Urinary bladder (tissue), 4 donors: Measurements from ENCODE around the gene CEBPG. TPM values are rescaled to one million over a fixed set of nuclear protein-coding genes. Genes with fewer than 3 reads are reported as not detected.

Experiments
- DNase-seq: peaks from one replicate; pipeline ENCODE4 v3.0.0-alpha.2; 2015; ENCODE audit errors: extremely low spot score
- H3K27ac ChIP-seq: one replicate; pipeline ENCODE4 v1.5.1; 2013; ENCODE audit warnings: low read depth, mild to moderate bottlenecking, moderate library complexity
- H3K36me3 ChIP-seq: one replicate; pipeline ENCODE4 v1.6.1; 2013; ENCODE audit warnings: mild to moderate bottlenecking, moderate library complexity; ENCODE audit not compliant: insufficient read depth
- H3K4me1 ChIP-seq: one replicate; pipeline ENCODE4 v1.6.1; 2013; ENCODE audit warnings: mild to moderate bottlenecking, moderate library complexity; ENCODE audit not compliant: insufficient read depth
- H3K4me3 ChIP-seq: one replicate; pipeline ENCODE4 v1.5.1; 2013; ENCODE audit warnings: low read depth, low read length
- WGBS: extraction: QIAGEN DNeasy Blood & Tissue Kit; methylation state at CpG from one replicate; pipeline ENCODE4 v1.1.7; 2013; 5-methylcytosine and 5-hydroxymethylcytosine counted together
- polyA plus RNA-seq: library from polyadenylated mRNA; stranded (reverse); fragments of 200-250 nt; gene quantifications from one replicate; pipeline ENCODE4 v1.2.3, GENCODE V29; 2013
- total RNA-seq: library from RNA; depleted of rRNA; stranded (reverse); fragments of >200 nt; gene quantifications from one replicate; pipeline ENCODE4 v1.2.3, GENCODE V29; 2014
- donor health status: healthy with polysubstance abuse.
- donor health status: healthy.

The CEBPG gene
- total and polyA plus RNA-seq, 2 donors: 19.9 to 28.9 TPM

GRCh38 chr19:33343859-33344572 is 29.5 kb upstream of the CEBPG start:
- Histone ChIP-seq H3K36me3 (no peaks in the 10 kb centered on the region), H3K4me3 (no peak overlapping the region), H3K4me1 (no peaks in the 10 kb centered on the region), H3K27ac (no peak overlapping the region)
- DNase-seq: peak; percentile 33
- 17% methylated on average over 12 of the region's 12 CpGs for WGBS

- Histone ChIP-seq H3K27ac (no peak overlapping the region), H3K4me1 (no peaks in the 10 kb centered on the region), H3K36me3 (no peaks in the 10 kb centered on the region), H3K4me3 (no peak overlapping the region)
- 43% methylated on average over 4 of the region's 4 CpGs for WGBS
- no peak for DNase-seq
Measured at GRCh38 chr19:33344573-33344925, 29.0 kb upstream of the CEBPG start.

GRCh38 chr19:33345163-33345562 is 28.3 kb upstream of the CEBPG start:
- WGBS: 90% methylated on average over 6 of the region's 6 CpGs
- Histone ChIP-seq H3K4me3 (no peak overlapping the region), H3K27ac (no peak overlapping the region), H3K4me1 (no peaks in the 10 kb centered on the region), H3K36me3 (no peaks in the 10 kb centered on the region)
- no peak for DNase-seq

- DNase-seq: no peak
- no peaks in the 10 kb centered on the region for H3K36me3 ChIP-seq
- H3K27ac ChIP-seq: no peak overlapping the region
- no peaks in the 10 kb centered on the region for H3K4me1 ChIP-seq
- H3K4me3 ChIP-seq: no peak overlapping the region
Measured at GRCh38 chr19:33346665-33347064, 26.8 kb upstream of the CEBPG start.

- no peak for DNase-seq
- 88% methylated on average over 10 of the region's 10 CpGs for WGBS
- H3K4me3 ChIP-seq: no peak overlapping the region
Measured at GRCh38 chr19:33347300-33347699, 26.2 kb upstream of the CEBPG start.

GRCh38 chr19:33348301-33349010 is 25.1 kb upstream of the CEBPG start:
- H3K36me3 ChIP-seq: no peaks in the 10 kb centered on the region
- H3K4me1 ChIP-seq: no peaks in the 10 kb centered on the region
- whole genome bisulfite sequencing: 57% methylated on average over 12 of the region's 12 CpGs
- no peak for DNase-seq
- no peak overlapping the region for H3K27ac ChIP-seq
- H3K4me3 ChIP-seq: no peak overlapping the region

More at GRCh38 chr19:33347300-33347699, 26.2 kb upstream of the CEBPG start:
- H3K4me1 ChIP-seq: no peaks in the 10 kb centered on the region
- no peak overlapping the region for H3K27ac ChIP-seq
- no peaks in the 10 kb centered on the region for H3K36me3 ChIP-seq

- no peak overlapping the region for H3K4me3 ChIP-seq
- WGBS: 86% methylated on average over 12 of the region's 12 CpGs
- H3K4me1 ChIP-seq: no peaks in the 10 kb centered on the region
- no peaks in the 10 kb centered on the region for H3K36me3 ChIP-seq
- no peak overlapping the region for H3K27ac ChIP-seq
- no peak for DNase-seq
Measured at GRCh38 chr19:33349319-33350289, 23.9 kb upstream of the CEBPG start.

GRCh38 chr19:33350538-33351309 is 22.8 kb upstream of the CEBPG start:
- Histone ChIP-seq H3K27ac (no peak overlapping the region), H3K4me1 (no peaks in the 10 kb centered on the region), H3K36me3 (no peaks in the 10 kb centered on the region), H3K4me3 (no peak overlapping the region)
- DNase-seq: no peak
- 73% methylated on average over 12 of the region's 12 CpGs for WGBS

GRCh38 chr19:33355535-33355934 is 18.0 kb upstream of the CEBPG start:
- 73% methylated on average over 2 of the region's 2 CpGs for WGBS
- H3K27ac ChIP-seq: no peak overlapping the region
- no peak for DNase-seq
- no peaks in the 10 kb centered on the region for H3K4me1 ChIP-seq
- no peak overlapping the region for H3K4me3 ChIP-seq
- H3K36me3 ChIP-seq: no peaks in the 10 kb centered on the region

- DNase-seq: no peak
- H3K4me3 ChIP-seq: no peak overlapping the region
- no peak overlapping the region for H3K27ac ChIP-seq
- no peaks in the 10 kb centered on the region for H3K4me1 ChIP-seq
- 52% methylated on average over 1 of the region's 1 CpG for WGBS
- H3K36me3 ChIP-seq: no peaks in the 10 kb centered on the region
Measured at GRCh38 chr19:33357556-33357955, 16.0 kb upstream of the CEBPG start.

GRCh38 chr19:33358408-33358807 is 15.1 kb upstream of the CEBPG start:
- no peak overlapping the region for H3K27ac ChIP-seq
- no peak overlapping the region for H3K4me3 ChIP-seq
- no peaks in the 10 kb centered on the region for H3K36me3 ChIP-seq
- no peak for DNase-seq
- WGBS: 69% methylated on average over 6 of the region's 6 CpGs
- H3K4me1 ChIP-seq: no peaks in the 10 kb centered on the region

- no peak for DNase-seq
- Histone ChIP-seq H3K4me1 (no peaks in the 10 kb centered on the region), H3K27ac (no peak overlapping the region), H3K36me3 (no peaks in the 10 kb centered on the region), H3K4me3 (no peak overlapping the region)
- WGBS: 82% methylated on average over 3 of the region's 3 CpGs
Measured at GRCh38 chr19:33359581-33359980, 13.9 kb upstream of the CEBPG start.
